Tibial nerve (tissue), 4 donors: ENCODE results near the gene BCO1. TPM values are rescaled to one million over a fixed set of nuclear protein-coding genes. Genes with fewer than 3 reads are reported as not detected.

Experiments
- DNase-seq, 2 donors: peaks; one replicate each; pipeline ENCODE4 v3.0.0-alpha.2; 2019; ENCODE audit warnings: low spot score in 2 of 2
- H3K27ac ChIP-seq, 4 donors: fragments of 200-600 bp; sonication (generic) in 3 of 4; one replicate each; pipeline ENCODE4 v1.5.1; 2017 to 2019; ENCODE audit warnings: mild to moderate bottlenecking in 1 of 4
- H3K27me3 ChIP-seq, 2 donors: fragments of 200-600 bp; sonication (generic) in 1 of 2; one replicate each; pipeline versions ENCODE4 v1.5.1 to v1.6.0; 2017 to 2019
- H3K36me3 ChIP-seq, 3 donors: fragments of 200-600 bp; sonication (generic); one replicate each; pipeline ENCODE4 v1.5.1; 2018 to 2019
- H3K4me1 ChIP-seq, 4 donors: fragments of 200-600 bp; sonication (generic) in 3 of 4; one replicate each; pipeline ENCODE4 v1.5.1; 2017 to 2019
- H3K4me3 ChIP-seq, 4 donors: fragments of 200-600 bp; sonication (generic) in 3 of 4; one replicate each; pipeline ENCODE4 v1.5.1; 2017 to 2019; ENCODE audit warnings: mild to moderate bottlenecking in 1 of 4, moderate library complexity in 1 of 4
- H3K9me3 ChIP-seq, 4 donors: fragments of 200-600 bp; sonication (generic) in 3 of 4; one replicate each; pipeline ENCODE4 v1.5.1; 2017 to 2019
- CTCF ChIP-seq, 5 experiments: fragments of 200-600 bp in 3 of 5; fragments of 450-650 bp in 2 of 5; sonication (generic) in 3 of 5; IDR thresholded peaks; one replicate each; pipeline ENCODE4 v1.5.1; 2016 to 2019; ENCODE audit warnings: antibody characterized with exemption in 5 of 5, mild to moderate bottlenecking in 3 of 5, moderate library complexity in 2 of 5
- EP300 ChIP-seq, 2 donors: sonication (generic); formaldehyde crosslinking; IDR thresholded peaks; one replicate each; pipeline ENCODE4 v1.6.1; 2017; ENCODE audit warnings: antibody characterized with exemption in 2 of 2, mild to moderate bottlenecking in 1 of 2
- POLR2A ChIP-seq, 2 donors: fragments of 450-650 bp; IDR thresholded peaks; one replicate each; pipeline ENCODE4 v1.6.1; 2017; ENCODE audit warnings: antibody characterized with exemption in 2 of 2, mild to moderate bottlenecking in 2 of 2, moderate library complexity in 2 of 2
- WGBS, 2 donors: methylation state at CpG; one replicate each; pipeline ENCODE4 v1.1.5; 2018; 5-methylcytosine and 5-hydroxymethylcytosine counted together
- total RNA-seq, 4 donors: library from RNA; depleted of rRNA; stranded (reverse); fragments of >200 nt; gene quantifications; one replicate each; pipeline ENCODE4 v1.1.0, GENCODE V29; 2016

BCO1 gene
- total RNA-seq, 4 donors from 2014 or later, result not detected

GRCh38 chr16:81212830-81213465 is 25.5 kb upstream of the BCO1 start:
- no peaks in the 10 kb centered on the region for H3K36me3 ChIP-seq
- 46 to 64% methylated on average over 11 of the region's 11 CpGs for WGBS, 2 donors
- no peak for DNase-seq
- H3K4me1 ChIP-seq, result no peaks in the 10 kb centered on the region
- no peaks in the 10 kb centered on the region for H3K9me3 ChIP-seq
- H3K27me3 ChIP-seq, result peaks cover 0 to 23% of the 10 kb centered on the region in 2 donors
- no peak overlapping the region for H3K4me3 ChIP-seq
- TF ChIP-seq CTCF (IDR thresholded peaks at IDR 0.05) (no peak), EP300 (IDR thresholded peaks at IDR 0.05) (no peak), POLR2A (IDR thresholded peaks at IDR 0.05) (no peak)
- H3K27ac ChIP-seq, result no peak overlapping the region

- H3K9me3 ChIP-seq, result no peaks in the 10 kb centered on the region
- TF ChIP-seq CTCF (IDR thresholded peaks at IDR 0.05) (peak in 1 of 5 experiments; percentile 12), EP300 (IDR thresholded peaks at IDR 0.05) (no peak), POLR2A (IDR thresholded peaks at IDR 0.05) (no peak)
- no peaks in the 10 kb centered on the region for H3K4me1 ChIP-seq
- WGBS, 2 donors, result 50% methylated on average over 14 of the region's 15 CpGs
- H3K27ac ChIP-seq, result no peak overlapping the region
- H3K4me3 ChIP-seq, result no peak overlapping the region
- H3K27me3 ChIP-seq, result peaks cover 0 to 14% of the 10 kb centered on the region in 2 donors
- DNase-seq, result no peak
- H3K36me3 ChIP-seq, result no peaks in the 10 kb centered on the region
These were observed 23.7 kb upstream of the BCO1 start for GRCh38 chr16:81214745-81215166.

- no peaks in the 10 kb centered on the region for H3K9me3 ChIP-seq
- H3K4me1 ChIP-seq, result no peaks in the 10 kb centered on the region
- H3K4me3 ChIP-seq, result no peak overlapping the region
- H3K27me3 ChIP-seq, result peaks cover 0 to 9% of the 10 kb centered on the region in 2 donors
- no peak for TF ChIP-seq CTCF (IDR thresholded peaks at IDR 0.05)
- WGBS, 2 donors, result 85 to 87% methylated on average over 12 to 16 of the region's 16 CpGs
- no peaks in the 10 kb centered on the region for H3K36me3 ChIP-seq
- H3K27ac ChIP-seq, result no peak overlapping the region
- DNase-seq, result no peak
These were observed 22.4 kb upstream of the BCO1 start for GRCh38 chr16:81216114-81216513.

- Histone ChIP-seq H3K36me3 (no peaks in the 10 kb centered on the region), H3K4me3 (no peak overlapping the region), H3K4me1 (no peaks in the 10 kb centered on the region), H3K27me3 (peaks cover 0 to 4% of the 10 kb centered on the region in 2 donors), H3K27ac (no peak overlapping the region), H3K9me3 (no peaks in the 10 kb centered on the region)
- 88 to 90% methylated on average over 2 of the region's 2 CpGs for WGBS, 2 donors
- no peak for DNase-seq
- no peak for TF ChIP-seq POLR2A (IDR thresholded peaks at IDR 0.05)
These were observed 21.8 kb upstream of the BCO1 start for GRCh38 chr16:81216706-81217105.

- 76 to 85% methylated on average over 9 of the region's 9 CpGs for WGBS, 2 donors
- H3K36me3 ChIP-seq, result no peaks in the 10 kb centered on the region
- no peaks in the 10 kb centered on the region for H3K4me1 ChIP-seq
- no peak for DNase-seq
- no peak overlapping the region for H3K4me3 ChIP-seq
- no peak overlapping the region for H3K27ac ChIP-seq
- no peaks in the 10 kb centered on the region for H3K9me3 ChIP-seq
- no peaks in the 10 kb centered on the region for H3K27me3 ChIP-seq
- no peak for TF ChIP-seq EP300 (IDR thresholded peaks at IDR 0.05)
- TF ChIP-seq CTCF (IDR thresholded peaks at IDR 0.05), result no peak
These were observed 19.3 kb upstream of the BCO1 start for GRCh38 chr16:81219151-81219550.

- no peak for DNase-seq
- no peak overlapping the region for H3K4me3 ChIP-seq
- WGBS, 2 donors, result 72 to 78% methylated on average over 9 of the region's 9 CpGs
- TF ChIP-seq EP300 (IDR thresholded peaks at IDR 0.05) (no peak), CTCF (IDR thresholded peaks at IDR 0.05) (no peak), POLR2A (IDR thresholded peaks at IDR 0.05) (no peak)
- H3K27ac ChIP-seq, result no peak overlapping the region
- H3K9me3 ChIP-seq, result no peaks in the 10 kb centered on the region
- H3K27me3 ChIP-seq, result no peaks in the 10 kb centered on the region
- no peaks in the 10 kb centered on the region for H3K36me3 ChIP-seq
- H3K4me1 ChIP-seq, result no peaks in the 10 kb centered on the region
These were observed 18.1 kb upstream of the BCO1 start for GRCh38 chr16:81220349-81220748.
